GF-D8 (cell line): ENCODE data around the gene EHBP1.
A peak's percentile ranks its signal among the peaks of the same experiment; 100 is the strongest.

Source experiments
- DNase-seq: peaks from one replicate; lab custom pipeline; 2025; lab: John Stamatoyannopoulos, UW

Gene EHBP1

DNA sequence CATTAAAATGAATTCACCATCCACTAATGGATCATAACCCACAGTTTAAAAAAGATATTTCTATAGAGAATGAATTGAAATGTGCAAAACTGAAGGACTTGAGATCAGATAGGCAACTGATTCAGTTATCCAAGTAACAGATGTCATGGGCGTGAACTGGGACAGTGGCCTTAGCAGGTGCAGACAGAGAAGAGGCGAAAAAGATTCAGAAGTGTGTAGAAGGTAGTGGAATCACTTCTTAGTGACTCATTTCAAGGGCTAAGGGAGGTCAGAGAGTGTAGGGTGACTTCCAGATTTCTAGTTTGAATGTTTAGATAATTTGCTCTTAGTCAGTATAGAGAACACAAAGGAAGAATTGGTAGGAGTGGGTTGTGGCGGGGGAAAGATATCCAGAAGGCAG is 79.7 kb downstream of the EHBP1 start:
- DNase-seq, result no peak

DNA sequence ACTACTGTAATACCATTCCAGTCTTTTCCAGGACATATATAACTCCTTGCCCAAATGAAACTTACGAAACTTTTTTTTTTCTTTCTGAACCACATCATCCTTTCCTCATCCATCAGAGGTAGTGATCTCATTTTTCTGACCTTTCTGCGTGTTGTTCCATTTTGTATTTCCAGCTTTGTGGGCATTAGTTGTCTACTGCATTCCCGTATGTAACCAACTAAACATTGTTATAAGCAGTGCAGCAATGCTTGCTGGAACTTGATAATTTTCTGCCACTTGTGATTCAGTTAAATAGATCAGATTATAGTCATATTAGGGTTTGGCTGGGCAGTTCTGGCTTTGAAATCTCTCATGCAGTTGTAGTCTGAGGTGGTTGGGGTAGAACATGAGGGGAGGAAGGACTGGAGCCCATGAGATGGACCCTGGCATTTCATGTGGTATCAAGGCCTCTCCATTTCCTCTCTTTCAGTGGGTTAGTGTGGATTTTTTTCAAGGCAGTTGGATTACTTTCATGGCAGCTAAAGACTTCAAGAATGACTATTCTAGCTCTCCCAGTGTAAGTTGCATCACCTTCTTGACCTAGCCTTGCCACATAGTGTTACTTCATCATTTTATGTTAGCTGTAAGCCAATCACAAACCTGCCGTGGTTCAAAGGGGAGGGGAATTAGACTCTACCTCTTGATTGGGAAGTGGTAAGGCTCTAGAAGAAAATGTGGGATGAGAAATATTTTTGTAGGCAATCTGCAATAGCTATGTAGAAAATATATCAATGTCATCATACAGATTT is 80.5 kb downstream of the EHBP1 start:
- peak; percentile 66 for DNase-seq

DNA sequence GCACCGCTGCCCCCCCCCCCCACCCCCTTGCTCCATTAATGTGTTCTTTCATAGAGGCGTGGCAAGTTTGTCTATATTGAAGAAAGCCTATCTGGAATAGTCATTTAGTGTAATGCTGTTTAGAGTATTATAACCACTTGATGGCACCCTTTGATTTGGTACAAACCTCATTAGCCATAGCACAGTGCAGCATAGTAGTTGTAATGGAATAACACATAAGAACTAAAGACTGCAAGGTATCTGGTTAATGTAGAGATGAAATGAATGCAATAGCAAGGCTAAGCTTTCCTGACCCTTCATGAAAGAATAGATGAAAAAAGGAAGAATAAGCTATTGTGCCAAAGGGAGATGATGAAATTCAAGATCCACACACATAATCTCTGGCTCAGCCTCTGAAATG is 81.9 kb downstream of the EHBP1 start:
- DNase-seq, result peak; percentile 59

DNA sequence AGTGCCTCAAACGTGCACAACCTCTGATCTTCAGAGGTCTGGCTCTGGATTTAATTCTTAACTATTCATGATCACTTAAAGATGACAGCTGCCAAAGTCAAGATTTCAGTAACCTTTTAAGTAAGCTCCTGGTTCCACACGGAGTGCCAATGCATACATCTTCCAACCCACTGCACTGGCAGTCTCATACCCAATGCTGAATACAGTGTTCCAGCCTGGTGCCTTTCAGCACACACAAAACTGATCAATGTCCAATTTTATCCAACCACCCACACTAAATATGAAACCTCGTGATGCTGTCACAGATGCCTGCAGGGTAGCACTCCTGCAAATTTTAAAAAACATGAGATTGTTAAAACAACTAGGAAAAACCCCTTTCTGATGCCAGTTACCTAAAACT is 84.0 kb downstream of the EHBP1 start:
- DNase-seq, result no peak

DNA sequence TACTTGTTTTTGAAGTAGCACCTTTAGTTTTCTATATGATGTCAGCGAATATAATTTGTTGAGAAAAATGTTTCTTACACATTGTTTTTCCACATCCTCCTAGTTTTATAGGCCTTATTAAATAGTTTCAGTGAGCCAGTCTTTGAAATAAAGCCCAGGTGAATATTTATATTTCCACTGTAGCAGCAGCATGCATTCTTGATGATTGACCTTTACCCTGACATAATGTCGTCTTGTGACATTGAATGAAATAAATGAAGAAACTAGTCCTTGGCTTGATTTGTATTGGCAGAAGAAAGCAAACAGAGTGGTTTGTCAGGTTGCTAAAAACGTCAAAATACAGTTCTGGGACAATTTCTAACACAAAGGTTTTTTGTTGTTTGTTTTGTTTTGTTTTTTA is 84.4 kb downstream of the EHBP1 start:
- no peak for DNase-seq

DNA sequence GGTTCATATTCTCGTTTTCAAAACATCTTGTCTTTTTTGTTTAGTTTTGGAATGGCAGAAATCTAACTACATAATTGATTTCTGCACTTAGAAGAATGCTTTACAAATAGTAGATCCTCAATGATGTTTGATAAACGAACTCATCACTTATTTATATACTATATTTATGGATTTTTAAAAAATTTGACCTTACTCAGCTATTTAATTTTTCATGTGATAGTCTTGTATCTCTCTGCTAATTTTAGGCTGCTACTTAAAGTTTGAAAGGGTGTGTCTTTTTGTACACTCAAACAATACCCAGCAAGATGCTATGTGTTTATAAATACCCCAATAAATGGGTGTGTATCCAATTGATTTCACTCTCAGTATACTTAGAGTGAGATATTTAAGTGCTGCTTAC is 86.9 kb downstream of the EHBP1 start:
- no peak for DNase-seq

DNA sequence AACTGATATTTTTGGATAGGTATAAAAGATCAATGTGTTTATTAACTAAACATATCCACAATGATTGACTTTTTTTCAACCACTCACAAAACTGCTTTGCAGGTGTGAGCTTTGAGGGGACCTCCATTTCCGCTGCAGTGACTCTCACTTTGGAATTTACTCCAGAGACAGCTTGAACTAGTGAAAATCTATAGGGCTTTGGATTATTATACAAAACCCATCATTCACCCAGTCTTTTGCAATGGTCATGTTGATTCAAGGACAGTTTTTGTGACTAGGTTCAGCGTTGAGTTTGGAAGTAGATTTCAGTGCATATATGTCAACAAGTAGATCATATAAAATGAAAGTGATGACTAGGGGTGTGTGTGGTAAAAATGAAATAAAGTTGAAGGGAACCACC is 87.7 kb downstream of the EHBP1 start:
- no peak for DNase-seq

DNA sequence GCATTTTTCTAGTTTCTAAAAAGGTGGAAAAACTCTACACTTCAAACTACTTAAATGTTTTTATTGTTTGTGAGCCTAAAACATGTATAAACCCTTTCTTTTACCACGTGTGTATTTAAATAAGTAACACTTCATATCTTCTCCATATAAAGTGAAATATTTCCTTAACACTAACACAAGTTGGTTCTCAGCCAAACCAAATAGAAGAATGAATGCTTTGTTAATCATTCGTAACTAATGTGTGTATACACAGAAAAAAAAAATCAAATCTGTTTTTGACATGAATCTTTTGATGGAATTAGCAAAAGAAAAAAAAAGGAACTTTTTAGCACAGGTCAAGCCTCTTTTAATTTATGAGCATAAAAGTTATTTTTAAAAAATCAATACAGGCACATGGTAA is 89.3 kb downstream of the EHBP1 start:
- no peak for DNase-seq

DNA sequence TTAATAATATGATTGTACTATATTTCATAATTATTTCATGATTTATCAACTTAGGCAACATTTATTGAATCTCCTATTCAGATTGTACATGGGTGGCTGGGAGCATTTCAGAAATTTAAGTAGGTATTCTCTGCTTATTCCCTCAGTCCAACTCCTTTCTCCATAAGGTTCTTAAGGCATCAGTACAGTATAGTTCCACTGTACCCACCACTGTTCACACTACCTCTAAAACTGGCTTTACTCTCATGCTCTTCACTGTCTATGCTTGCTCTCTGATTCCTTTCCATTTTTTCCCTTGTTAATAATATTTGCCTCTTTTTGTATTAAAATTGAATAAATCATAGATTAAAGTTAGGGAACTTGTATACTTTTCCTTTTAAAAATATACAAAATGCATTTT is 89.8 kb downstream of the EHBP1 start:
- no peak for DNase-seq

DNA sequence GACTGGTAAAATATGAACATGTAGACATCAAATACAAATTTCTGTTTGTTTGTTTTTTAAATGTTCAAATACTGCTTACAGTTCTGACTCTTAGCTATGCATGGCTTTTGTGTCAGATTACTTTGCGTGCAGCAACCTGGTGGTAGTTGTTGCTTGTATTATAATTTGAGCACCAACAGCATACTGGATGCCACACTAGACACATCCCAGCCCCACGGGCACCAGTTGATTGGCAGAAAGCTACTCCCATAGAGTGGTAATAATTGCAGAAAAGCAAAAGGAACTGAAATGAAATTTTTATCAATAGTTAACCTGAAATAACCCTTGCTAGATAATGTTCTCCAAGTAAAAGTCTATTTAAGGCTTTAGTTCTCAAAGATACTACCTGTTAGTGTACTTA is 91.6 kb downstream of the EHBP1 start:
- no peak for DNase-seq

DNA sequence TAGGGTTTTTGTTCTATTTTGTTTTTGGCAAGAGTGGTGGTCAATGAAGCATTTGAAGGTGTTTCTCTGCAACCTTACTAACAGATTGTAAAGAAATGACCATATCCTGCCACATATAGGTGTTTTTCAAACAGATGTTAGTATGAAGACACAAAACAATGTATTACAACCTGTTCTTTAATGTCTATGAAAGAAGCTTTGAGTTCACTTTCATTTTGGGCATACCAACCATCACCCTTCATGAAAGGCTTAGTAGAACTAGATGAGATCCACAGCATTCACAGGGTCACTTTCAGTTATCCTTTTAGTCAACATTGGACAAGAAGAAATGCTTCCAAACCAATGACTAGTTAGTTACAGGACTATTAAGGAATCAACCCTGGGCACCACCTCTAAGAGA is 95.1 kb downstream of the EHBP1 start:
- no peak for DNase-seq

DNA sequence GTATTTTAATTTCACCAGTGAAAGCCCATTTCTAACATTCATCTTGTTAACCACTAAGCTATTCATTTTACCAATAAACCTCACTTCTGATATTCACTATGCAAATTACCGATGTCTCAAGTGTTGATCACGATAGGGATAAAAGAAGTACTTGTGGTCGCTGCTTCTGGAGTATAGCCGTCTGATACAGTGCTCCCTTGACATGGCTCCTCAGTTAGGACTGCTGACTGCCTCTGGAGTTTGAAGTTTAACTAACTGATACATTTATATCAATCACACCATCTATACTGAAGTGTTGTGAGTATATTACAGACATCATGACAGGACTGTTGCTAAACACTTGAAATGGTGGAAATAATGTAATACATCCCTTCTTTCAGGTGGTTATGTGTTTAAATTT is 95.6 kb downstream of the EHBP1 start:
- no peak for DNase-seq

DNA sequence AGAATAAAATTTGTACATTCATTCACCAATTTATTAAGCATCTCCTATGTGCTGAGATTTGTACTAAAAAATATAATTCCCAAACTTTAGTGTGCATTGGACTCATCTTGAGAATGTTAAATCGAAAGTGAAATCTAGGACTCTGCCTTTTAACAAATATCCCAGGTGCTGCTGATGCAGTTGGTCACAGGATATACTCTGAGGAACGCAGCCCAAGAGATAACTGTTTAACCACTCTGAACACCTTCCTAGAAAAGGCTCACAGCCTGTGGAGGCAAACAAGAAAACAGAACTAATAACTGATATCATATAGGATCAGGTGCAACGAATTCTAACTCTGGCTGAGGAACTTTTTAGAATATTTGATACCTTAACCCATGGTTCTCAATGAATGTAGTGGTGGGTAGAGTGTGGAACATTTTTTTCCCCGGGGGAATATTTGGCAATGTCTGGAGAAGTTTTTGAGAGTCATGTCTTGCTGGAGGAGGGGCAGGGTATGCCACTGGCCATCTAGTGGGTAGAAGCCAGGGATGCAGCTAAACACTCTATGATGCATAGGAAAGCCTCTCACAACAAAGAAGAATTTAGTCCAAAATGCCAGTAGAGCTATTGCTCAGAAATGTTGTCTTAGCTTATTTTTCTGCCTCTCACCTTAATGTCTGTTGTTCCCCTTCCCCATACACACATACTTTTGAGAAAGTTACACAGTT is 96.5 kb downstream of the EHBP1 start:
- no peak for DNase-seq

DNA sequence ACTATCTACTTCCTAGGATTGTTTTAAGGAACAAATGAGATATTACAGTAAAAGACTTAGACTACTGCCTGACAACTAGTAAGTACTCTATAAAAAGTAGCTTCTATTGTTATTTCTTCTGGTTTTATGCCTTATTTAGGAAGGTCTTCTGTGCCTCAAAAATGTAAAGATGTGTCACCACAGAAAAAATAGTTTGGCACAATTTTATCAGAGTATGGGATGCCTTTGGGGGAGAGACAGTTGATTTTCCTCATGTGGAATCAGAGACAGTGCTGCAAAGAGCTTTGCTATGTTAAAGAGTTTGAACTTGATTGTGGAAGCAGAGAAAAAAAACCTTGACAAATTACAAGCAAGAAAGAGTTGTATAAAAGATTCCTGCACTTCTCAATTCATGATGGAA is 98.4 kb downstream of the EHBP1 start:
- no peak for DNase-seq

DNA sequence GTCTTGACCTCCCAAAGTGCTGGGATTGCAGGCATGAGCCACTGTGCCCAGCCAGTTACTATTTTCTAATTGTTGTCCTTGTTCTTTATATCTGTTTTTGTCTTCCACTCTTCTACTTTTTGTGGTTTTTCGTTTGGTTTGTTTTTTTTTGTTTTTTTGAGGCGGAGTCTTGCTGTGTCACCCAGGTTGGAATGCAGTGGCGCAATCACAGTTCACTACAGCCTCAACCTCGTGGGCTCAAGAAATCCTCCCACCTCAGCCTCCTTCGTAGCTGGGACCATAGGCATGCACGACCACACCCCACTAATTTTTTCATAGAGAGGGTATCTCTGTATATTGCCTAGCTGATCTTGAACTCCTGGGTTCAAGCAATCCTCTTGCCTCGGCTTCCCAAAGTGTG is 100.7 kb downstream of the EHBP1 start:
- no peak for DNase-seq

DNA sequence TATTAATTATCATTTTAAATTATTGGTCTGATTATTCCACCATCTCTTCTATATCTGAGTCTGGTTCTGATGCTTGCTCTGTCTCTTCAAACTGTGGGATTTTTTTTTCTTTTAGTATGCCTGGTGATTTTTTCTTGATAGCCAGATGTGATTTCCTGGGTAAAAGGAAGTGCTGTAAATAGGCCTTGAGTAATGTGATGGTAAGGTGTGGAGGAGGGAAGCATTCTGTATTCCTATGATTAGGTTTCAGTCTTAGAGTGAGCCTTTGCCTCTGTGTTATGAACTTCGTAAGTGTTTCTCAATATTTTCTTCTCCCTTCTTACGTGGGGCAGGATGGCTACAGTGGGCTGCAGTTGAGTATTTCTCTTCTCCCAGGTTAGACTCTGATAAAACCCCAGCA is 103.0 kb downstream of the EHBP1 start:
- DNase-seq, result peak; percentile 81

DNA sequence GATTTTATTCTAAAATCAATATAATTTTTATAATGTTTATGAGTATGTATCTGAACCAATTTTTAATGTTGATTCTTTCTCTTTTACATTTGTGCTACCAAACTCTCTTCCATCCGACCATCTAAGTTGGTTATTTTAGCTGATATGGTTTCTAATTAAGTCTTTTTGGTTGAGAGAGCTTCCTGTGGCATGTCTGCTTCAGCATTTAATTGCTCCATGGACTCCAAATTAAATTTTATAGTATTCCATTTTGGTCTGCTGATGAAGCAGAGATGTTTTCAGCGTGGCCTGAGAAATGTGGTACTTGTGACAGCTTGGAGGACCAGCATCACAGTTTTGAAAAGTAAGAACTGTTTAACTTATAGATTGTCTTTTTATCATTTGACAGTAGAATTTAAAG is 105.6 kb downstream of the EHBP1 start:
- no peak for DNase-seq

DNA sequence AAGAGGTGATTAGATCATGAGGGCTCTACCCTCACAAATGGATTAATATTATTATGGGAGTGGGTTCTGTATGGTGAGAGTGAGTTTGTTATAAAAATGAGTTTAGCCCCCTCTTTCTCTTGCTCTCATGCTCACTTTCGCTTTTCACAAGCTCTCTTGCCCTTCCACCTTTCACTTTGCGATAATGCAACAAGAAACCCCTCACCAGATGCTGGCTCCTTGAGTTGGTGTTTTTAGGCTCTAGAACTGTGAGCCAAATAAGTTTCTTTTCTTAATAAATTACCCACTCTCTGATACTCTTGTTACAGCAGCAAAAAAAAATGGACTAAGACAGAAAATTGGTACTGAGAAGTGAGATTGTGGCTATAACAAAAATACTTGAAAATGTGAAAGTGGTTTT is 106.5 kb downstream of the EHBP1 start:
- no peak for DNase-seq

DNA sequence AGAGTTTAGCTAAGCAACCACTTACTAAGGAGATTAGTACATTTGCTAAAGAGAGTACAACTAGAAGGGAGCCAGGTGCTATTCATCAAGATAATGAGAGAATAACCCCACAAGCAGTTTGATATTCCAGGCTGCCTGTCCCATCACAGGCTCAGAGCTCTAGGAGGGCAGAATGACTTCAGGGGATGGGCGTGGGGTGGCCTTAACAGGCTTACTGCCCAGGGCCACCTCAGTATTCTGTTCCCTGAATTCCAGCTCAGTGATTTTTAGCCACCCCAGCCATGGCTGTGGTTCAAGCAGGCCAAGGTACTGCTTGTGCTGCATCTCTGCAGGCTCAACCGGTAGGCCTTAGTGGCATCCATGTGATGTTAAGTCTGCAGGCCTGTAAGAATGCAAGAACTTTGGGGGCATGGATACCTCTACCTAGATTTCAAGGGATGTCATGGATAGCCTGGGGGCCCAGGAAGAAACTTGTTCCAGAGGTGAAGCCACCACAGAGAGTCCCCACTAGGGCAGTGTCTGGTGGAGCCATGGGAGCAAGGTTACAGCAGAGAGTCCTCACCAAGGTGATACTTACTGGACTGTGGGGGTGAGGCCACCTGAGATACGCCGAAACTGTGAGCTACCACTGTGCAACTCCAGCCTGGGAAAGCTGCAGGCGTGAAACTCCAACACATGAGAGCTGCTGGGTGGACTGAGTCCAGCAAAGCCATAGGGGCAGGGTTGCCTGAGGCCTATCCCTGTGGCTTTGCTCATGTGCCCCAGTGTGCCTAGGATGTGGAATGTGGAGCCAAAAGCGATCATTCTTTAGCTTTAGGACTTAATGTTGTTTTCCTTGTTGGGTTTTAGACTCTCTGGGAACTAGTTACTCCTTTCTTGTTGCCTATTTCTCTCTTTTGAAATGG is 107.7 kb downstream of the EHBP1 start:
- no peak for DNase-seq

DNA sequence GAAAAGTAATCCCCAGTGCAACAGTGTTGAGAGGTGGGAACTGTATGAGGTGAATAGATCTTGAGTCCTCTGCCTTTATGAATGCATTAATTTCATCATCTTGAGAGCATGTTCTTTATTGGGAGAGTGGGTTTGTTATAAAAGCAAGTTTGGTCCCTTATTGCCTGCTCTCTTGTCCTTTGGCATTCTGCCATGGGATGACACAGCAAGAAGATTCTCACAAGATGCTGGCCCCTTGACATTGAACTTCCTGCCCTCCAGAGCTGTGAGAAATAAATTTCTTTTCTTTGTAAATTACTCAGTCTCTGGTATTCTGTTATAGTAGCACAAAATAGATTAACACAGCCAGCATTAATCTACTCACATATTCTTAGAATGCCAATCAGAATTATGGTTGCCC is 108.6 kb downstream of the EHBP1 start:
- no peak for DNase-seq

DNA sequence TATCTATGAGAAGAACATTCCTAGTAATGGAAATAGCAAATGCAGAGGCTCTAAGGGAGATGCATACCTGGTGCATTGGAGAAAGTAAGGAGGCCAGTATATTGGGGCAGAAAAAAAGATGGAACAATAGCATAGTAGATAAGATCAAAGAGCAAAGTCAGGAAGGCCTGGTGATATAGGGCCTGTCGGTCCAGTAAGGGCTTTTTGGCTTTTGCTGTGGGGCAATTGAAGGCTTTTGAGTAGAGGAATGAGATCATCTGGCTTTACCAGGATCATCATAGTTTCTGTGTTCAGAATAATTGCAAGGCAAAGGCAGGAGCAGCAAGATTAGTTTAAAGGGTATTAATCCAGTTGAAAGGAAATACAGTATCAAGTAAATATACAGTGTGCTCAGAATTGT is 111.8 kb downstream of the EHBP1 start:
- DNase-seq, result no peak

DNA sequence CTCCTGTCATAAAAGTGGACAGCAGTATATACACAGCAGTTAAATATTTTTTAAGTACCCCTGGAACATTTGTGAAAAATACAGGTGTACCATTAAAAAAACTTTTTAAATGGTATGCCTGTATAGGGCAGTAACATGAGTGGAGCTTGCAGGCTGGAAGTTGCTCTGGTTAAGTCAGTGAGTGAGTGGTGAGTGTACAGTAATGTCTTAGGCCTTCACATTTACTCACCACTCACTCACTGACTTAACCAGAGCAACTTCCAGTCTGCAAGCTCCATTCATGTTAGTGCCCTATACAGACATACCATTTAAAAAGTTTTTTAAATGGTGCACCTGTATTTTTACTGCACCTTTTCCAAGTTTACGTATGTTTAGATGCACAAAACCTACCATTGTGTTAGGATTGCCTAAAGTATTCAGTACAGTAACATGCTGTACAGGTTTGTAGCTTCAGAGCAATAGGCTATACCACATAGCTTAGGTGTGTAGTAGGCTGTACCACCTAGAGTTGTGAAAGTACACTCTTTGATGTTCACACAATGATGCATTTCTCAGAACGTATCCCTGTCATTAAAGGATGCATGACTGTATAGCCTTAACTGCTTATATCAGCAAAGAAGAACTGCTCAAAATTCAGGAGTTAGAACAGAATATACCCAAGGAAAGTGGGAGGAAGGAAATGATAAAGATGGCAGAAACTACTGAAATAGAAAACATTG is 112.6 kb downstream of the EHBP1 start:
- DNase-seq, result no peak
